Hepatocyte (in vitro differentiated cells): ENCODE results near the gene AUTS2.
"Not testable (repeated sequence)": the region's sequence is repeated elsewhere in the genome, so short reads cannot be mapped to it uniquely, and the experiment has no call there.

ENCODE experiments used
- EZH2 ChIP-seq: fragments of 200-600 bp; sonication (generic); IDR thresholded peaks from 2 replicates; pipeline ENCODE4 v1.6.1; 2016; ENCODE audit warnings: antibody characterized with exemption, mild to moderate bottlenecking, borderline replicate concordance
- TF ChIP-seq, protein P1 (sequence below): fragments of 200-600 bp; sonication (generic); IDR thresholded peaks from 2 replicates; pipeline ENCODE4 v1.5.1; 2016; ENCODE audit warnings: antibody characterized with exemption, mild to moderate bottlenecking; ENCODE audit not compliant: poor library complexity

DNA sequence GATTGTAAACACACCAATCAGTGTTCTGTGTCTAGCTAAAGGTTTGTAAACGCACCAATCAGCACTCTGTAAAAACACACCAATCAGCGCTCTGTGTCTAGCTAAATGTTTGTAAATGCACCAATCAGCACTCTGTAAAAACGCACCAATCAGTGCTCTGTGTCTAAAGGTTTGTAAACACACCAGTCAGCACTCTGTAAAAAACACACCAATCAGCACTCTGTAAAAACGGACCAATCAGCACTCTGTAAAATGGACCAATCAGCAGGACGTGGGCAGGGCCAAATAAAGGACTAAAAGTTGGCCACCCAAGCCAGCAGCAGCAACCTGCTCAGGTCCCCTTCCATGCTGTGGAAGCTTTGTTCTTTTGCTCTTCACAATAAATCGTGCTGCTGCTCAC lies 1224.2 kb downstream of the AUTS2 start:
- TF ChIP-seq EZH2: not testable (repeated sequence)
- TF ChIP-seq, protein P1, sequence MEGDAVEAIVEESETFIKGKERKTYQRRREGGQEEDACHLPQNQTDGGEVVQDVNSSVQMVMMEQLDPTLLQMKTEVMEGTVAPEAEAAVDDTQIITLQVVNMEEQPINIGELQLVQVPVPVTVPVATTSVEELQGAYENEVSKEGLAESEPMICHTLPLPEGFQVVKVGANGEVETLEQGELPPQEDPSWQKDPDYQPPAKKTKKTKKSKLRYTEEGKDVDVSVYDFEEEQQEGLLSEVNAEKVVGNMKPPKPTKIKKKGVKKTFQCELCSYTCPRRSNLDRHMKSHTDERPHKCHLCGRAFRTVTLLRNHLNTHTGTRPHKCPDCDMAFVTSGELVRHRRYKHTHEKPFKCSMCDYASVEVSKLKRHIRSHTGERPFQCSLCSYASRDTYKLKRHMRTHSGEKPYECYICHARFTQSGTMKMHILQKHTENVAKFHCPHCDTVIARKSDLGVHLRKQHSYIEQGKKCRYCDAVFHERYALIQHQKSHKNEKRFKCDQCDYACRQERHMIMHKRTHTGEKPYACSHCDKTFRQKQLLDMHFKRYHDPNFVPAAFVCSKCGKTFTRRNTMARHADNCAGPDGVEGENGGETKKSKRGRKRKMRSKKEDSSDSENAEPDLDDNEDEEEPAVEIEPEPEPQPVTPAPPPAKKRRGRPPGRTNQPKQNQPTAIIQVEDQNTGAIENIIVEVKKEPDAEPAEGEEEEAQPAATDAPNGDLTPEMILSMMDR: not testable (repeated sequence)
